LNCAP (cell line): ENCODE measurements around the gene UNC5A.

Experiments
- TF ChIP-seq, protein P1 (sequence below): fragments of 450-650 bp; IDR thresholded peaks from 2 replicates; pipeline ENCODE4 v1.5.1; 2017; ENCODE audit warnings: mild to moderate bottlenecking

The UNC5A gene

DNA sequence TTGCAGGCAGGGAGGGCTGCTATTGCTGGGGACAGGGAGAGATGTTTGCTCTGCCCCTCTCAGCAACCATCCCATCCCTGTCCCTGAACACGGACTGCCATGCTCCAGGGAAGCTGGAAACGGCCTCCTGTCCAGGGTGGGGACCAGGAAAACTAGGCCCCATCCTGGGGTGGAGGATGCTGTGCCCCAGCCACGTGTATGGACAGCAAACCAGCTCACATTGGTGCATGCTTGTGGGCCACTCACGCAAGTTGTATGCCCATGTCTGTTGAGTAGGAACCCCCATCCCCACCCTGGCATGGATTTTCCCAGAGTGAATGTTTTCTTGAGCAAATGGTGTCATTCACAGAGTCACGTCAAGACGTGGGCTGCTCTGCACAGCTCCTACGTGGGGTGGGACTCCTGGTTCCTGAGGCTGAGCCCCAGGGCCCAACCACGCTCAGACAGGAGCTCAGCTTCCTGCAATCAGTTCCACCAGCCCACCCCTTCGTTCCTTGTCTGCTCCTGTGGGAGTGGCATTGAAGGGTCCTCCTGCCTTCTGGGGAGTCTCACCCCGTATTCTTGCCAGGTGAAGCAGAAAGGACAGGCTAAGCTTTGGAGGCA lies 4.6 kb downstream of the UNC5A start:
- TF ChIP-seq, protein P1, sequence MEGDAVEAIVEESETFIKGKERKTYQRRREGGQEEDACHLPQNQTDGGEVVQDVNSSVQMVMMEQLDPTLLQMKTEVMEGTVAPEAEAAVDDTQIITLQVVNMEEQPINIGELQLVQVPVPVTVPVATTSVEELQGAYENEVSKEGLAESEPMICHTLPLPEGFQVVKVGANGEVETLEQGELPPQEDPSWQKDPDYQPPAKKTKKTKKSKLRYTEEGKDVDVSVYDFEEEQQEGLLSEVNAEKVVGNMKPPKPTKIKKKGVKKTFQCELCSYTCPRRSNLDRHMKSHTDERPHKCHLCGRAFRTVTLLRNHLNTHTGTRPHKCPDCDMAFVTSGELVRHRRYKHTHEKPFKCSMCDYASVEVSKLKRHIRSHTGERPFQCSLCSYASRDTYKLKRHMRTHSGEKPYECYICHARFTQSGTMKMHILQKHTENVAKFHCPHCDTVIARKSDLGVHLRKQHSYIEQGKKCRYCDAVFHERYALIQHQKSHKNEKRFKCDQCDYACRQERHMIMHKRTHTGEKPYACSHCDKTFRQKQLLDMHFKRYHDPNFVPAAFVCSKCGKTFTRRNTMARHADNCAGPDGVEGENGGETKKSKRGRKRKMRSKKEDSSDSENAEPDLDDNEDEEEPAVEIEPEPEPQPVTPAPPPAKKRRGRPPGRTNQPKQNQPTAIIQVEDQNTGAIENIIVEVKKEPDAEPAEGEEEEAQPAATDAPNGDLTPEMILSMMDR = no peak

DNA sequence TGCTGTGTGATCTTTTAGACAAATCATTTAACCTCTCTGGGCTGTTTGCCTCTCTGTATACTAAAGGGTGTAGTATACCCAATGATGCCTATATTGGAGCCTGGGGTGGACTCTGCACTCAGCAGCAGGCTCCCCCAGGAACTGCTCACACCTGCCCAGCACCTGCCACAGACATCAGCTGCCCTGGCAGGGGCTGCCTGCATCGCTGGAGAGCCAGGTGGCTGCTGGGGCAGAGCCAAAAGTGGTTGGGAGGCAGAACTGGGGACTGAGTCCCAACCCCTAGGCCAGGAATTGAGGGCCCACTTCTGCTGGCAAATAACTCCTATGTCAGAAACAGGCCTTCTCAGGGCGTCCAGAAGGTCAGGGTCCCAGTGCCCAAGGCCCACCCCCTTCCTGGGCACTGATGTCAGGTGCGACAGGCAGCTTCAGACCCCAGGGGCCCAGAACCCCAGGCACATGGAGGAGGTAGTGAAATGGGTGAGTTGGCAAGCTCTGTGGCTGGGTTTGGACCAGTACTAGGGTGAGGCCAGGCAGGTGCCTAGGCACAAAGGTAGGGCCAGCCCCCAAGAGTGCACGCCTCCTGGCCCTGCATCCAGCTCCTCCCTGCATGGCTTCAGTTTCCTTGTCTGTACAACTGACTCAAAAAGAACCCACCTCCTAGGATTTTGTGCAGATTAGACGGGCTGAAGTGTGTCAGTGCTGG lies 5.8 kb downstream of the UNC5A start:
- TF ChIP-seq, protein P1 = no peak

DNA sequence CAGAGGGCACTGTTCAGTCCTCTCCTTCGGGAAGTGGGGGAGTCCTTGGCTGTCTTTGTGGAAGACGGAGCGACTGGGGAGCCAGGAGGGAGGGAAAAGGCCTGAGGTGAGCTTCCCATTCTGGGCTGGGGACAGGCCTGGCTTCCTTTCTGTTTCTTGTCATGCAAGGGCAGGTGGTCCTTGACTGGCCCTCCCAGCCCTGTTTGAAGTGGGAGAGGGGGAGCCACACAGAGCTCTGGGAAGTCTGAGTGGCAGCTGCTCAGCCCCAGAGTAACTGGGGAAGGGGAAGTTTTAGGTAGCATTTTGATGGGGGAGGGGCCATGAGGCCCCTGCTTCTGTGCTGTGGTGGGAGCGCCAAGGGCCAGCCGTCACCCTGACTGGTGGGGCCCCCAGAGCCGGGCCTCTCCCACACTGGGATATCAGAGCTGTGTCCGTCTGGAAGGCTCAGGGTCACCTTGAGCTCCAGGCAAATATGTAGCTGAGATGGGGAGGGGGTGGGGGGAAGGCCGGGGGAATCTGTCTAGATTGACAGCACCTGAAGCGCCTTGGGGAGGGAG lies 6.5 kb downstream of the UNC5A start:
- TF ChIP-seq, protein P1 = no peak

DNA sequence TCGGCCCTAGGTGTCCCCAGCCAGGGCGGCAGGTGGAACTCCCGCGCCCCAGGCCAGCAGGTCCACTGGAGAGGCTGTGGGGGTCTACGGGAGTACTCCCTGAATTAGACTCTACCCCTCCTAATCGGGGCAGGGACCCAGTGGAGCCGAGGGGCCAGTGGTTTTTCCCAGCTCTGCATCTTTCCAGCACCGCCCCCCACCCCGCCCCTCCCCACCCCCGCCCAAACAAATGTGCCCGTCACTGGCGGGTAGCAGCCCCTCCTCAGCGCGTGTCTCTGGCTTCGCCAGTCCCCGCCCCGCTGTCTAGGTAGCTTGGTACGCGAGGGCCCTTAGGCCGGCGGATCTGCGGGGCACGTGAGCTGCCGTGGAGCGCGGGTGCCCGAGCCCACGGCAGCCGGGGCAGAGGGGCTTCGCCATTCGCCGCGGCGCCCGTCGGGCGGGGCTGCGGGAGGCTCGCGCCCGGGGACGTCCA lies 7.0 kb downstream of the UNC5A start:
- TF ChIP-seq, protein P1 = no peak

DNA sequence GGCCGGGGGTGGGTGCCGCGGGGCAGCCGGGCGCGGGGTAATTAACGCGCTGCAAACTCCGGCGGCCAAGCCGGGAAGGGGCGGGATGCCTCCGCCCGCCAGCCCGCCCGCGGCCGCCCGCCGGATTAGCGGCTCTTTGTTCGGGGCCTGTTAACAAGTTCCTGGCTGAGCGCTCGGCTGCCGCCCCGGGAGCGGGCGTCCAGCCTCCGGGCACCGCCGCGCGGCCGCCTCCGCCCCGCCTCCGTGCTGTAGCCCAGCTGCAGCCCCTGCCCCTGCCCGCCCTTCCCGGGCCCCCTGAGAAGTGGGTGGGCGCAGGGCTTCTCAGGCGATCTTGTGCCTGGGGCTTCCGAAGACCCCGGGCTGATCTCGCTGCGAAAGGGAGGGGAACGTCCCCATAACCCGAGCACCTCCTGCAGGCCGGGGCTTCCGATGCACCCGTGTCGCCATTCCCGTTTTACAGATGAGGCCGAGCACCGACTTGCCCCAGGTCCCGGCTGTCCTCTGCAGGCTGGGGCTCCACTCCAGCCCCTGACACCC lies 7.5 kb downstream of the UNC5A start:
- TF ChIP-seq, protein P1 = 0 out of 2 replicates have a peak, but pooled peaks have one; percentile 20

DNA sequence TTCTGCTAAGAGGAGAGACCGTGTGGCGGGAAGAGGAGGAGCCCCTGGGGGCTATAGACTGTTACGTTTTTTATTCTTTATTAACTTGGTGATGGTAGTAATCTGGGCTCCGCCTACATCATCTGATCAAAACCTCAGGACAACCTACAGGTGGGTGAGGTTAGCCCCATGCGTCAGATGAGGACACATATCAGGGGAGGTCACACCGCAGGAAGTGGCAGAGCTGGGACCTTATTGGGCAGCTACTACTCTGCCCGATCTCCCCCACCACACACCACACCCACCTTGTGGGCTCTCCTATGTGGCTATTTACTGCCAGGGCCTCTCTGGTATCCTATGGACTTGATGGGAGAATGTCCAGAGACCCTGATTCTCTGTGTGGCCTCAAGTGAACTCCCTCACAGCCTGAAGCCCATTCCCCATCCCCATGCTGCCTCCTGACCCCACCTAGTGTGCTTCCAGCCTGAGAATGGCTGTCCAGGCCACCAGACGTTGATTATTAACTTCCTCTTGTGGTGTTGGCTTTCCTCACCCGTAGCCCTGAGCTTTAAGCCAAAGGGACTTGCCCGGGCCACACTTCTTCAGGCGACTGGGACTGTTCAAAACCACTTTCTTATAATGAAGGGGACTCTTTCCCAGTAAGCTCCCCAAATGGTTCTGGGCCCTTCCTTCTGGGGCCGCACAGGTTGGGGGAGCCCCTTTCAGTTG lies 8.2 kb downstream of the UNC5A start:
- TF ChIP-seq, protein P1 = no peak

DNA sequence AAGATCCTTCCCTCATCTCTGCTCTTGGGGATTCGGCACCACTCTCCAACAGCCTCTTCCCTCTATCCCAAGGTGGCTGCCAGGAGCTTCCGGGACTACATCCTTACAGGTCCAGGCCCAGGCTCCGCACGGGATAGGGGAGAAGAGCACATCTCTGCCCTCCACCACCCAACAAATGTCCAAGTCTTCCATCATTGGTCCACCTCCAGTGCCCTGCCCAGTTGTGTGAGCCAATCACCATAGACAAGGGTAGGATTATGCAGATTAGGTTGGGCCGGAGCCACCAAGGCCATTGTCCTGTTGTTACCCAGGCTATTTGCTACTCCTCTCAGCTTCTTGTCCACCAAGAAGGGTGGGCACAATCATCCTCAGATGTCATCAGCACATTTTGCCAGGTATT lies 9.1 kb downstream of the UNC5A start:
- TF ChIP-seq, protein P1 = no peak
